ENCODE results near the gene EYS. TPM values are rescaled to one million over a fixed set of nuclear protein-coding genes. Genes with fewer than 3 reads are reported as not detected.

Gene EYS
- polyA plus RNA-seq, 1 of the 3 experiments (the other 2 are of a cell fraction) = 0.05 TPM

GRCh38 chr6:63676412-63677114 lies 2030.5 kb downstream of the EYS start:
- Histone ChIP-seq H3K4me2 (no peak overlapping the region), H4K20me1 (ENCODE audit: insufficient read depth) (peaks cover 36% of the 10 kb centered on the region), H3K4me1 (ENCODE audit: control insufficient read depth in 1 of 2, insufficient read depth in 2 of 2, low read depth in 1 of 2, low read length in 1 of 2) (peaks cover 0 to 5% of the 10 kb centered on the region in 2 experiments; a peak in 1 of 4 replicates), H3K79me2 (ENCODE audit: insufficient read depth) (peaks cover 64% of the 10 kb centered on the region), H3K9me2 (no peaks in the 10 kb centered on the region), H3K9ac (no peak overlapping the region), H2AFZ (ENCODE audit: low read depth) (no peak overlapping the region), H3K27ac (ENCODE audit: low read depth in 2 of 2, low read length in 1 of 2) (no peak overlapping the region), H3K4me3 (ENCODE audit: low read depth in 2 of 2, low read length in 1 of 2) (no peak overlapping the region), H3K27me3 (ENCODE audit: insufficient read depth) (no peaks in the 10 kb centered on the region), H3K9me3 (no peaks in the 10 kb centered on the region), H3K36me3 (replicated peaks in 1 of 2; ENCODE audit: control insufficient read depth in 1 of 2, insufficient read depth in 2 of 2, low read length in 1 of 2) (peaks cover 25 to 30% of the 10 kb centered on the region in 2 experiments), H3F3A (replicated peaks; ENCODE audit: insufficient read depth) (no peaks in the 10 kb centered on the region)
- ChIA-PET POLR2A (no interaction called here), CTCF (interaction anchor here (0.8 to 1.0 kb wide), 3 partner anchors 10 to 36 kb away, joined by 3 to 4 read pairs (median 3); no protein-coding TSS in a partner anchor)
- DNase-seq = no peak
- no peak for TF ChIP-seq REST (IDR thresholded peaks at IDR 0.05; ENCODE audit: low read depth, low read length)
- 99% methylated on average over 3 of the region's 3 CpGs for WGBS (ENCODE audit: low lambda C conversion rate)

- CTCF ChIA-PET = interaction anchor here (0.6 kb wide), 1 partner anchor 10 kb away, joined by 3 read pairs; no protein-coding TSS in a partner anchor
- TF ChIP-seq RXRA (IDR thresholded peaks at IDR 0.05; ENCODE audit: borderline replicate concordance, low read depth) (no peak), REST (IDR thresholded peaks at IDR 0.05; ENCODE audit: low read depth, low read length) (no peak), EP300 (IDR thresholded peaks at IDR 0.05; ENCODE audit: borderline replicate concordance in 1 of 2, low read depth in 1 of 2, low read length in 1 of 2) (no peak), YY1 (IDR thresholded peaks at IDR 0.05; ENCODE audit: low read depth) (no peak), NRF1 (IDR thresholded peaks at IDR 0.05; ENCODE audit: low read depth, low read length) (no peak), USF2 (IDR thresholded peaks at IDR 0.05; ENCODE audit: borderline replicate concordance, low read depth, low read length) (no peak), TEAD4 (IDR thresholded peaks at IDR 0.05; ENCODE audit: borderline replicate concordance, insufficient read depth) (no peak), CTCF (IDR thresholded peaks at IDR 0.05) (no peak), NFIC (IDR thresholded peaks at IDR 0.05; ENCODE audit: borderline replicate concordance) (no peak), IRF3 (IDR thresholded peaks at IDR 0.05; ENCODE audit: low read depth, low read length) (no peak), TAF1 (IDR thresholded peaks at IDR 0.05; ENCODE audit: borderline replicate concordance, low read depth, low read length) (no peak), GATA2 (CRISPR knock-in tag; IDR thresholded peaks at IDR 0.05) (no peak)
- H3K36me3 ChIP-seq (replicated peaks in 1 of 2; ENCODE audit: control insufficient read depth in 1 of 2, insufficient read depth in 2 of 2, low read length in 1 of 2) = peaks cover 17 to 30% of the 10 kb centered on the region in 2 experiments
- H3K9me3 ChIP-seq = no peaks in the 10 kb centered on the region
- no peaks in the 10 kb centered on the region for H3K9me2 ChIP-seq
- no peak overlapping the region for H3K27ac ChIP-seq (ENCODE audit: low read depth in 2 of 2, low read length in 1 of 2)
- H3K4me1 ChIP-seq (ENCODE audit: control insufficient read depth in 1 of 2, insufficient read depth in 2 of 2, low read depth in 1 of 2, low read length in 1 of 2) = peaks cover 0 to 5% of the 10 kb centered on the region in 2 experiments; a peak in 1 of 4 replicates
- no peak overlapping the region for H3K4me2 ChIP-seq
- no peaks in the 10 kb centered on the region for H3F3A ChIP-seq (replicated peaks; ENCODE audit: insufficient read depth)
- DNase-seq = no peak
- H3K4me3 ChIP-seq (ENCODE audit: low read depth in 2 of 2, low read length in 1 of 2) = no peak overlapping the region
- H3K27me3 ChIP-seq (ENCODE audit: insufficient read depth) = no peaks in the 10 kb centered on the region
- H4K20me1 ChIP-seq (ENCODE audit: insufficient read depth) = peaks cover 45% of the 10 kb centered on the region
- peaks cover 64% of the 10 kb centered on the region for H3K79me2 ChIP-seq (ENCODE audit: insufficient read depth)
- no peak overlapping the region for H3K9ac ChIP-seq
- H2AFZ ChIP-seq (ENCODE audit: low read depth) = no peak overlapping the region
- 96% methylated on average over 1 of the region's 1 CpG for WGBS (ENCODE audit: low lambda C conversion rate)
- POLR2A ChIA-PET = no interaction called here
Measured at GRCh38 chr6:63675138-63675537, 2031.9 kb downstream of the EYS start.

Data from SK-N-SH (cell line).